Measurements from ENCODE around the gene TSEN34.

Gene TSEN34

DNA sequence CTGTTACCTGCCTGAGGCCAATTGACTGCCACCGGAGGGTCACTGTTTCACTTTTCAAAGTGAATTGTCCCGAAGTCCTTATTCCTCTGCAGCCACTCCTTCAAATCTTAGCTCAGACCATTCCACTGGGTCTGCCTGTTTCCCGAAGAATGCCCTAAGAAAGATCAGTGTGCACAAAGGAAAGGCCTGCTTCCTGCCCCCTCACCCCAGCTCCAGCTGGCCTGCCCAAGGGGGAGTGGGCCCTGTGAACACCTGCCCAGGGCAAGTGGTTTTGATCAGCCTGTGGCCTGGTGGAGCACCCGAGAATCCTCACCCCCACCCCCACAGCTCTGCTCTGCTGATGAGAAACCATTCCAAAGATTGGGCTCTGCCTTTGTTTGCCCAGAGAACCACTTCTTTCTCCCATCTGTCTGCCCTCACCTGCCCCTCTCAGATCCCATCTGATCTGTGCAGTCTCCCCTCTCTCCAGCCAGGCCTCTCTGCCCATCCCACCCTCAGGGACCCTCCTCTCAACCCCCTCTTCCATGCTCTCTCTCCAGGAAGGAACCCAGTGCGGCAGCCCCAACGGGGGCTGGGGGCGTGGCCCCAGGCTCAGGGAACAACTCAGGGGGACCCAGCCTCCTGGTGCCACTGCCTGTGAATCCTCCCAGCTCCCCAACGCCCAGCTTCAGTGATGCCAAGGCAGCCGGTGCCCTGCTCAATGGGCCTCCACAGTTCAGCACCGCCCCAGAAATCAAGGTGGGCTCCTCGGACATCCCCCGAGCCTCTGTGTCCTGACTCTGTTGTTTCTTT is 41.9 kb upstream of the TSEN34 start:
- POLR2A ChIA-PET, result interaction anchor here (0.6 to 1.3 kb wide), 2 partner anchors 9 to 12 kb away, joined by 5 to 6 read pairs; no protein-coding TSS in a partner anchor
- TF ChIP-seq, protein P1, sequence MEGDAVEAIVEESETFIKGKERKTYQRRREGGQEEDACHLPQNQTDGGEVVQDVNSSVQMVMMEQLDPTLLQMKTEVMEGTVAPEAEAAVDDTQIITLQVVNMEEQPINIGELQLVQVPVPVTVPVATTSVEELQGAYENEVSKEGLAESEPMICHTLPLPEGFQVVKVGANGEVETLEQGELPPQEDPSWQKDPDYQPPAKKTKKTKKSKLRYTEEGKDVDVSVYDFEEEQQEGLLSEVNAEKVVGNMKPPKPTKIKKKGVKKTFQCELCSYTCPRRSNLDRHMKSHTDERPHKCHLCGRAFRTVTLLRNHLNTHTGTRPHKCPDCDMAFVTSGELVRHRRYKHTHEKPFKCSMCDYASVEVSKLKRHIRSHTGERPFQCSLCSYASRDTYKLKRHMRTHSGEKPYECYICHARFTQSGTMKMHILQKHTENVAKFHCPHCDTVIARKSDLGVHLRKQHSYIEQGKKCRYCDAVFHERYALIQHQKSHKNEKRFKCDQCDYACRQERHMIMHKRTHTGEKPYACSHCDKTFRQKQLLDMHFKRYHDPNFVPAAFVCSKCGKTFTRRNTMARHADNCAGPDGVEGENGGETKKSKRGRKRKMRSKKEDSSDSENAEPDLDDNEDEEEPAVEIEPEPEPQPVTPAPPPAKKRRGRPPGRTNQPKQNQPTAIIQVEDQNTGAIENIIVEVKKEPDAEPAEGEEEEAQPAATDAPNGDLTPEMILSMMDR (IDR thresholded peaks at IDR 0.05; ENCODE audit: control extremely low read depth, extremely low read depth, low read depth, missing control alignments), result no peak
- CTCF ChIA-PET, result interaction anchor here (1.3 to 3.0 kb wide), 2 partner anchors 12 to 19 kb away, joined by 3 to 9 read pairs; no protein-coding TSS in a partner anchor
- DNase-seq (ENCODE audit: extremely low spot score), result no peak

DNA sequence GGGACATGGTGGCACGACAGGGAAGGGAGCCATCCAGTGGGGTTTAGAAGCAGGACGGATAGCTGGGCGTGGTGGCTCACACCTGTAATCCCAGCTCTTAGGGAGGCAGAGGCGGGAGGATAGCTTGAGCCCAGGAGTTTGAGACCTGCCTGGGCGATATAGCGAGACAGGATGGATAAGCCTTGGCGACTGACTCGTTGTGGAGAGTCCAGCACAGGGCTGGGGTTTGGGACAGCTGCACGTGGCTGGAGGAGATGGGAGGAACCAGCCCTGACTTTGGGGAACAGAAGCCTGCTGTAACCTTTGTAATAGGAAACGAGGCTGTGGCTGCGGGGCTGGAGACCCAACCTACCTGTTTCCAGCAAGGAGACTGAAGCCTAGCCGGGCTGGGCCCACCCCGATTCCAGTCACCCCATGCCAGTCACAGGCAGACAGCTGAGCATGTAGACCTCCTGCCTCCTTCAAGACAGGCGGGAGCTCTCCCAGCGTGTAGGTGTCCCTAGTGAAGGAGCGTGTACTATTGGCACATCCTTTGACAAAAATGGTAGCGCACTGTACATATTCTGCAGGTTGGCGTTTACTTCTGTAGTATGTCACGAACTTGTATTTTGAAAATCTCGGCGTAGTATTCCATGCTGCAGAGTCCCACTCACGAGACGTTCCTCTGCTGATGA is 39.6 kb upstream of the TSEN34 start:
- DNase-seq (ENCODE audit: extremely low spot score), result no peak
- ChIA-PET CTCF (interaction anchor here (3.0 kb wide), 1 partner anchor 17 kb away, joined by 9 read pairs; no protein-coding TSS in a partner anchor), POLR2A (interaction anchor here (1.9 kb wide), 1 partner anchor 14 kb away, joined by 7 read pairs; the partner anchor contains the start of gene CNOT3)
- TF ChIP-seq, protein P1 (IDR thresholded peaks at IDR 0.05; ENCODE audit: control extremely low read depth, extremely low read depth, low read depth, missing control alignments), result no peak

DNA sequence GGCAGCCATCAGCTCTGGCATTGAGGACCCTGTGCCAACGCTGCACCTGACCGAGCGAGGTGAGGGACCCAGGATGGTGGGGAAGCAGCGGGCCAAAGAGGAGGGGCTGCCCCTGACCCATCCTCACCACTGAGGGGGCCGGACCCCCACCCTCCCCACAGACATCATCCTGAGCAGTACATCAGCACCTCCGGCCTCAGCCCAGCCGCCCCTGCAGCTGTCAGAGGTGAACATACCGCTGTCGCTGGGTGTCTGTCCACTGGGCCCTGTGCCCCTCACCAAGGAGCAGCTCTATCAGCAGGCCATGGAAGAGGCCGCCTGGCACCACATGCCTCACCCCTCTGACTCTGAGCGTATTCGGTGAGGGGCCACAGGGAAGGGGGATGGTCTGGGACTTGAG is 38.8 kb upstream of the TSEN34 start:
- POLR2A ChIA-PET, result no interaction called here
- no peak for DNase-seq (ENCODE audit: extremely low spot score)
- CTCF ChIA-PET, result no interaction called here
- TF ChIP-seq, protein P1 (IDR thresholded peaks at IDR 0.05; ENCODE audit: control extremely low read depth, extremely low read depth, low read depth, missing control alignments), result no peak

DNA sequence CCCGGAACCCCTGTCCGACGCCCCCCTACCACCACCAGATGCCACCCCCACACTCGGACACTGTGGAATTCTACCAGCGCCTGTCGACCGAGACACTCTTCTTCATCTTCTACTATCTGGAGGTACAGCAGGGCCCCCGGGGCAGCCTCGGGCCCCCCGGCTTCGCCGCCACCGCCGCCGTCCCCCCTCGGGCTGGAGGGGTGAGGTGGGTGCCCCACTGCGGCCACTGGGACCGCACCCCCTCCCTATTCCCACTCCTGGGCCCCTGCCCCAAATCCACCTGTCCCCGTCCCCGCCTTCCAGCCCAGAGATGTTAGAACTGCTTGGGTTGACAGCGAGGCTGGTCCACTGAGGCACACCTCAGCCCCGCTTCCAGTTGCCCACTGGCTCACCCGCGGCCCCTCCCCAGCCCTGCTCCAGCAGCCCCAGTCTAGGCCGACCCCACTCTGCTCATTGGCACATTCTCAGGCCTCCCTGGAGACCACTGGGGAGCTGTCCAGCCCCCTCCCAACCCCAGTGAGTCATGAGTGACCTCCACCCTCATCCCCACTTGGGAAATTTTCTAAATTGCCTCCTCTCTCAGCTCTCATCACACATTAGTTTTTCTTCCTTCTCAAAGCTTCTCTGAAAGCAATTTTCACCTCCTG is 38.1 kb upstream of the TSEN34 start:
- ChIA-PET POLR2A (no interaction called here), CTCF (no interaction called here)
- TF ChIP-seq, protein P1 (IDR thresholded peaks at IDR 0.05; ENCODE audit: control extremely low read depth, extremely low read depth, low read depth, missing control alignments), result no peak
- DNase-seq (ENCODE audit: extremely low spot score), result no peak

DNA sequence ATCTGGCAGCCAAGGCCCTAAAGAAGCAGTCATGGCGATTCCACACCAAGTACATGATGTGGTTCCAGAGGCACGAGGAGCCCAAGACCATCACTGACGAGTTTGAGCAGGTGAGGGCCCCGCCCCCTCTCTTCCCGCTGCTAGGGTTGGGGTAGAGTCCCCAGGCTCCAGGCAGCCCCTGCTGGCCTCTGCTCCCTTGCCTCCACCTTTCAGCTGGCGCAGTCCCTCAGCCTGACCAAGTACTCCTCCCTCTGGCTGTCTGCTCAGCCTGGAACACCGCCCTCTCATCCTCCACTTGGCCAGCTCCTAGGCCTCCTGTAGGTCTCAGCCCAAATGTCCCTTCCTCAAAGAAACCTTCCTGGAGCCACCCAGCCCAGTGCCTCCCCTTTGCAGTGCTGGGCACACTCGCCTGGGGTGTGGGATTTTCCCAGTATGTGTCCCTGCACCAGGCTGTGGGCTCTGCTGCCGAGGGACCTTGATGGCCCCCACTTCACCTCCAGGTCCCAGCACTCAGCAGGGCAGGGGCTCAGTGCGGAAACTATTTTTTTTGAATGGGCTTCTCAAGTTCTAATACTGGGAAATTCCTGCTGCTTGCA is 37.3 kb upstream of the TSEN34 start:
- TF ChIP-seq, protein P1 (IDR thresholded peaks at IDR 0.05; ENCODE audit: control extremely low read depth, extremely low read depth, low read depth, missing control alignments), result no peak
- POLR2A ChIA-PET, result no interaction called here
- DNase-seq (ENCODE audit: extremely low spot score), result no peak
- CTCF ChIA-PET, result no interaction called here
